HS-27A (cell line): ENCODE measurements around the gene NCS1.
"Not testable (repeated sequence)": the region's sequence is repeated elsewhere in the genome, so short reads cannot be mapped to it uniquely, and the experiment has no call there.

Experiments
- DNase-seq: peaks from one replicate; pipeline ENCODE4 v3.0.0-alpha.2; 2012; ENCODE audit warnings: low read depth, missing footprints

The NCS1 gene

GRCh38 chr9:130239741-130240241 is 67.6 kb downstream of the NCS1 start:
- no peak for DNase-seq

- DNase-seq, result peak; percentile 41
Measured at GRCh38 chr9:130240410-130241197, 68.4 kb downstream of the NCS1 start.

DNA sequence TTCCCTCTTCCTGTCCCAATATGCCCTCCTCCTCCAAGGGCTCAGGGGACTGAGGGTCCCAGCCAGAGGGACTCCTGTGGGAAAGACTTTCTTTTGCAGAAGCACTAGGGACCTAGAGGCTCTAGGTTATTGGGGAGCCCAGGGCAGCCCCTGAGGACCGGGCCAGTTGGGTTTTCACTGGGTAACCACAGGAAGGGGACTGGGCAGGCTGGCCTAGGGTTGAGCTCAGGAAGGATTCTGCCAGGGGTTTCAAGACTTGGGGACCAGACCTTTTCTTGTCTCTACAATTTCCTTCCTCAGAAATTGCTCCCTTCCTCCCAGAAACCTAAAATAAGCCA is 69.0 kb downstream of the NCS1 start:
- no peak for DNase-seq

GRCh38 chr9:130242270-130243014 is 70.2 kb downstream of the NCS1 start:
- DNase-seq, result no peak

GRCh38 chr9:130243015-130243881 is 71.0 kb downstream of the NCS1 start:
- no peak for DNase-seq

- DNase-seq, result no peak
Measured at GRCh38 chr9:130243882-130244170, 71.6 kb downstream of the NCS1 start.

DNA sequence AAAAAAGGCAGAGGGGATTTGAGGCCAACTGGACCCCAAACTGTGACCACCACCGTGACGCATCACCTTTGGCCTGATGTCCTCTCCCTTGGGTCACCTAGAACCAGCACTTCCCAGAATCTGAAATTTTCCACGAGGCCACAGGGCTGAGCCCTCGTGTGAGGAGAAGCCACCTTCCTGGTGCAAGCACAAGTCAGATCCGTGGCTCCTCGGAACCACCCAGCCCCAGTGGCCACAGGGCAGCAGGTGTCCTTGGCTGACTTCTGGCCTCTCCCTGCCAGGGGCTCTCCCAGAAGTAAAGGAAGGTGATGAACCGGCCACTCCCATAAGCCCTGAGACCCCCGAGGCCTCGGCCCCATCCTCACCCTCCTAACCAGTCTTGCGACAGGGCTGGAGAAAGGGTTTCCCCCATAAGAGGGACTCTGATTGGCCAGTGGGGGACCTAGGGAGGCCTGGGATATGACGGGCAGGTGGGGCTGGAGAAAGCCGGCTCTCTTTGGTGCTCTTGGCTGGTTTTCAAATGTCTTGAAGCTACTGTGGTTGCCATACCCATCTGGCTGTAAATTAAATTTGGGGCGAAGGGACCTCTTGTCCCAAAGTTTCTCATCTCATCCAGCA is 72.5 kb downstream of the NCS1 start:
- no peak for DNase-seq

- DNase-seq, result no peak
Measured at GRCh38 chr9:130245474-130245873, 73.3 kb downstream of the NCS1 start.

GRCh38 chr9:130246126-130246525 is 73.9 kb downstream of the NCS1 start:
- no peak for DNase-seq

GRCh38 chr9:130254747-130255630 is 82.8 kb downstream of the NCS1 start:
- no peak for DNase-seq

DNA sequence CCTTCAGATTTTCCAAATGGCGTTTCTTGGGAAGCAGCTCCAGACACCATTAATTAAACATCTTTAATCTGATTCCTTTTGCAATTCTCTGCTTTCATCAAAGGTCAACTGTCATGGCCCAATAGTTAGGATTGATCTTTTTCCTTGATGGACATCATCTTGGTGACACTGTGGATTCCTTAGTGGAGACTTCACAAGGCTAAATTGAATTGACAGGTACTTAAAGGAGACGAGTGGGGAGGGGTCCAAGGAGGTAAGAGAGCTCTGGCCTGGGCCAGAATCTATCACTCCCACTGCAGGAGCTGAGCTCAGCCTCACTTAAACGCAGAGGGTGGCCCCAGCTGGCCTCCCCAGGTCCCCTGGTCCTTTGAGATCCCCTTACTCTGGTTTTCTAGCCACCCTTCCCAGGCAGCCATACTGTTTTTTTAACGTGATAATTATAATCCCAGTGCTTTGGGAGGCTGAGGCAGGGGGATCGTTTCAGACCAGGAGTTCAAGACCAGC is 83.5 kb downstream of the NCS1 start:
- no peak for DNase-seq

DNA sequence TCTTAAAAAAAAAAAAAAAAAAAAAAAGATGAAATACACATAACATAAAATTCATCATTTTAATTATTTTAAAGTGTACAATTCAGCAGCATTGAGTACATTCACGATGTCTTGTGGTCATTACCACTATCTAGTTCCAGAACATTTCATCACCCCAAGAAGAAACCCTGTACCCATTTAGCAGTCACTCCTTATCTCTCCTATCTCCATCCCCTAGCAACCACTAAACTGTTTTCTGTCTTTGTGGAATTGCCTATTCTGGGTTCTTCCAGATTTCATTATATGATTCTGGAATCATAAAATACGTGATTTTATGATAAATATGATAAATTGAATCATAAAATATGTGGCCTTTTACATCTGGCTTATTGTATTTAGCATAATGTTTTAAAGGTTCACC is 84.4 kb downstream of the NCS1 start:
- no peak for DNase-seq

- DNase-seq, result not testable (repeated sequence)
Measured at GRCh38 chr9:130258137-130258536, 85.9 kb downstream of the NCS1 start.

DNA sequence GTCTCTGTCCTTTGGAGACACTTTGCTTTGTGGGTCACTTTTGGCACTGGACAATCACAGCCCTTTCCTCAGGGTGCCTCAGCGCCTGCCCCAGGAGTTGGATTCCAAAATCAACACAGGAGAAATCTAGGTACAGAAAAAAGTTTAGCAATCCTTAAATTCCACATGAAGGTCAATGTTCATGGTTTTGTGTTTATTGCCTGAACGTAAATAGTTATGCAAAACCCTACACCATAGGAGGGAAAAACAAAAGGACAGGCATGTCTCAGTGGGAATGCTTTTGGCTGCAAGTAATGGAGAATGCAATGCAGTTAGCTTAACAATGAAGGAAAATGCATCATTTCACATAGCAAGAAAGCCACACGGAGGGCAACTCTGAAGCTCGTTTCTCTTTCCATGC is 86.8 kb downstream of the NCS1 start:
- DNase-seq, result no peak

GRCh38 chr9:130260816-130261765 is 88.9 kb downstream of the NCS1 start:
- no peak for DNase-seq

DNA sequence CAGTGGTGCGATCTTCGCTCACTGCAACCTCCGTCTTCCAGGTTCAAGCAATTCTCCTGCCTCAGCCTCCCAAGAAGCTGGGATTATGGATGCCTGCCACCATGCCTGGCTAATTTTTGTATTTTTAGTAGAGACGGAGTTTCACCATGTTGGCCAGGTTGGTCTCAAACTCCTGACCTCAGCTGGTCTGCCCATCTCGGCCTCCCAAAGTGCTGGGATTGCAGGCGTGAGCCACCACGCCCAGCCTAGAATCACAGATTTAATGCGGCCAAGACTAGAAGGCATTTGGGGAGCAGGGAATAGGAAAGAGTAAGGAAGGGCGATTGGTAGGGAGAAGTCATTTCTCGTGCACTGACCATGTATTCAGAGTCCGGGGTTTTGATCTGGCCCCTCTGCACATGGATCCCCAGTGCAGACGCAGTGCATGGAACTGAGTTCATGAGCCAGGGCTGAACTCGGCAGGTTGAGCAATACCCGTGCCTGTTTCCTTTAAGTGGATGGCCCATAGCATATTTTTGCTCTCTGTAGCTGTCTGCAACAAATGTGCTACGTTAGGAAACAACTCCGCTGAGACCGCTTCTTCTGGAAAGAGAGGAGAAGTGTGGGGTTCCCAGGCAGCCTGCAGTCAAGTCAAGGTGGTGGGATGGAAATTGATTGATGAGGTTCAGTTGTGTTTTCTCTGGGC is 90.0 kb downstream of the NCS1 start:
- no peak for DNase-seq

GRCh38 chr9:130262771-130263170 is 90.6 kb downstream of the NCS1 start:
- no peak for DNase-seq

- DNase-seq, result no peak
Measured at GRCh38 chr9:130263601-130264413, 91.6 kb downstream of the NCS1 start.
